Ramos (cell line): ENCODE measurements around the gene KIRREL1.

Experiments used
- in situ Hi-C: fragments of 300-500 bp; cut with MboI; formaldehyde crosslinking; loops from one replicate; pipeline ENCODE4 v1.14.3; 2022; ENCODE audit warnings: low sequenced_read_pairs; ENCODE audit not compliant: unreplicated experiment

The KIRREL1 gene

GRCh38 chr1:157969697-157970485 lies 23.6 kb upstream of the KIRREL1 start:
- in situ Hi-C loops, result loop anchor here (10.0 kb wide), 1 partner anchor 155 kb away; a partner anchor contains a TSS

- in situ Hi-C loops, result no loop called here
Observed at GRCh38 chr1:157971769-157972168, 21.7 kb upstream of the KIRREL1 start.

- in situ Hi-C loops, result no loop called here
Observed at GRCh38 chr1:157975228-157975950, 18.1 kb upstream of the KIRREL1 start.

GRCh38 chr1:157976888-157977287 lies 16.6 kb upstream of the KIRREL1 start:
- in situ Hi-C loops, result no loop called here

- in situ Hi-C loops, result no loop called here
Observed at GRCh38 chr1:157978586-157979403, 14.7 kb upstream of the KIRREL1 start.

- in situ Hi-C loops, result no loop called here
Observed at GRCh38 chr1:157982136-157982535, 11.3 kb upstream of the KIRREL1 start.

GRCh38 chr1:157983787-157984186 lies 9.7 kb upstream of the KIRREL1 start:
- in situ Hi-C loops, result no loop called here

GRCh38 chr1:157984469-157984868 lies 9.0 kb upstream of the KIRREL1 start:
- in situ Hi-C loops, result no loop called here

- in situ Hi-C loops, result no loop called here
Observed at GRCh38 chr1:157985473-157985872, 8.0 kb upstream of the KIRREL1 start.

GRCh38 chr1:157988002-157988401 lies 5.4 kb upstream of the KIRREL1 start:
- in situ Hi-C loops, result no loop called here

- in situ Hi-C loops, result no loop called here
Observed at GRCh38 chr1:157992031-157992832, 1.2 kb upstream of the KIRREL1 start.

GRCh38 chr1:157992833-157993146 lies 655 bp upstream of the KIRREL1 start:
- in situ Hi-C loops, result no loop called here

- in situ Hi-C loops, result no loop called here
Observed at GRCh38 chr1:157993918-157994605, 617 bp downstream of the KIRREL1 start.

GRCh38 chr1:157994704-157995582 lies 1.5 kb downstream of the KIRREL1 start:
- in situ Hi-C loops, result no loop called here

GRCh38 chr1:157995583-157996169 lies 2.2 kb downstream of the KIRREL1 start:
- in situ Hi-C loops, result no loop called here

GRCh38 chr1:157996433-157996832 lies 3.0 kb downstream of the KIRREL1 start:
- in situ Hi-C loops, result no loop called here

GRCh38 chr1:158000507-158000906 lies 7.1 kb downstream of the KIRREL1 start:
- in situ Hi-C loops, result no loop called here

- in situ Hi-C loops, result no loop called here
Observed at GRCh38 chr1:158002022-158002630, 8.7 kb downstream of the KIRREL1 start.
